Caki2 (cell line): ENCODE measurements around the gene APOE. TPM values are rescaled to one million over a fixed set of nuclear protein-coding genes. Genes with fewer than 3 reads are reported as not detected.
"Not testable (repeated sequence)": the region's sequence is repeated elsewhere in the genome, so short reads cannot be mapped to it uniquely, and the experiment has no call there.

Experiments
- DNase-seq: peaks from one replicate; pipeline ENCODE4 v3.0.0-alpha.2; 2015; ENCODE audit warnings: low read depth
- in situ Hi-C: cut with HindIII; loops from 2 replicates; pipeline ENCODE4 v1.10.0; 2016; ENCODE audit warnings: low sequenced_read_pairs, low pct_unique_long_range_greater_than_20kb, mixed read lengths
- total RNA-seq: library from RNA; depleted of rRNA; stranded (reverse); fragments of >200 nt; shearing (Covaris generic); gene quantifications from 2 replicates; pipeline ENCODE4 v1.2.3, GENCODE V29; 2014; ENCODE audit warnings: low replicate concordance; rRNA removed

The APOE gene
- 1.8 and 6.7 TPM in 2 replicates for total RNA-seq

GRCh38 chr19:44905437-44906160 is at the start of gene APOE:
TSS of gene APOE (plus strand) at chr19:44905796. CDS start at chr19:44906625, 829 bp downstream.
- no peak for DNase-seq
- in situ Hi-C loops: no loop called here

GRCh38 chr19:44856421-44857083 is 49.0 kb upstream of the APOE start:
- in situ Hi-C loops: no loop called here
- DNase-seq: peak; percentile 40

- in situ Hi-C loops: no loop called here
Observed at GRCh38 chr19:44857837-44858236, 47.8 kb upstream of the APOE start.

GRCh38 chr19:44861576-44861975 is 44.0 kb upstream of the APOE start:
- in situ Hi-C loops: not testable (repeated sequence)

More at GRCh38 chr19:44857837-44858236, 47.8 kb upstream of the APOE start:
- no peak for DNase-seq

GRCh38 chr19:44863990-44864389 is 41.6 kb upstream of the APOE start:
- DNase-seq: no peak
- in situ Hi-C loops: no loop called here

More at GRCh38 chr19:44861576-44861975, 44.0 kb upstream of the APOE start:
- DNase-seq: not testable (repeated sequence)

GRCh38 chr19:44865196-44865767 is 40.3 kb upstream of the APOE start:
- no peak for DNase-seq
- in situ Hi-C loops: no loop called here

GRCh38 chr19:44866664-44867063 is 38.9 kb upstream of the APOE start:
- DNase-seq: no peak
- in situ Hi-C loops: no loop called here

- no peak for DNase-seq
- in situ Hi-C loops: no loop called here
Observed at GRCh38 chr19:44867578-44867977, 38.0 kb upstream of the APOE start.

GRCh38 chr19:44869733-44870470 is 35.7 kb upstream of the APOE start:
- in situ Hi-C loops: no loop called here
- no peak for DNase-seq

- no peak for DNase-seq
- in situ Hi-C loops: no loop called here
Observed at GRCh38 chr19:44871809-44872208, 33.8 kb upstream of the APOE start.

- DNase-seq: no peak
- in situ Hi-C loops: no loop called here
Observed at GRCh38 chr19:44872661-44873060, 32.9 kb upstream of the APOE start.

GRCh38 chr19:44874317-44874716 is 31.3 kb upstream of the APOE start:
- no peak for DNase-seq
- in situ Hi-C loops: no loop called here

- in situ Hi-C loops: no loop called here
Observed at GRCh38 chr19:44875666-44876451, 29.7 kb upstream of the APOE start.

GRCh38 chr19:44876930-44877535 is 28.6 kb upstream of the APOE start:
- in situ Hi-C loops: no loop called here
- DNase-seq: no peak

More at GRCh38 chr19:44875666-44876451, 29.7 kb upstream of the APOE start:
- no peak for DNase-seq

- DNase-seq: no peak
- in situ Hi-C loops: no loop called here
Observed at GRCh38 chr19:44878120-44878865, 27.3 kb upstream of the APOE start.

GRCh38 chr19:44879309-44880065 is 26.1 kb upstream of the APOE start:
- in situ Hi-C loops: no loop called here
- no peak for DNase-seq
